Measurements from ENCODE around the gene NAV3.

- TF ChIP-seq, protein P1, sequence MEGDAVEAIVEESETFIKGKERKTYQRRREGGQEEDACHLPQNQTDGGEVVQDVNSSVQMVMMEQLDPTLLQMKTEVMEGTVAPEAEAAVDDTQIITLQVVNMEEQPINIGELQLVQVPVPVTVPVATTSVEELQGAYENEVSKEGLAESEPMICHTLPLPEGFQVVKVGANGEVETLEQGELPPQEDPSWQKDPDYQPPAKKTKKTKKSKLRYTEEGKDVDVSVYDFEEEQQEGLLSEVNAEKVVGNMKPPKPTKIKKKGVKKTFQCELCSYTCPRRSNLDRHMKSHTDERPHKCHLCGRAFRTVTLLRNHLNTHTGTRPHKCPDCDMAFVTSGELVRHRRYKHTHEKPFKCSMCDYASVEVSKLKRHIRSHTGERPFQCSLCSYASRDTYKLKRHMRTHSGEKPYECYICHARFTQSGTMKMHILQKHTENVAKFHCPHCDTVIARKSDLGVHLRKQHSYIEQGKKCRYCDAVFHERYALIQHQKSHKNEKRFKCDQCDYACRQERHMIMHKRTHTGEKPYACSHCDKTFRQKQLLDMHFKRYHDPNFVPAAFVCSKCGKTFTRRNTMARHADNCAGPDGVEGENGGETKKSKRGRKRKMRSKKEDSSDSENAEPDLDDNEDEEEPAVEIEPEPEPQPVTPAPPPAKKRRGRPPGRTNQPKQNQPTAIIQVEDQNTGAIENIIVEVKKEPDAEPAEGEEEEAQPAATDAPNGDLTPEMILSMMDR (IDR thresholded peaks at IDR 0.05): no peak
- TF ChIP-seq GATA2 (CRISPR knock-in tag; IDR thresholded peaks at IDR 0.05): no peak
- TF ChIP-seq POLR2AphosphoS5 (IDR thresholded peaks at IDR 0.05; ENCODE audit: low read depth, low read length): no peak
- no peak for TF ChIP-seq TAF1 (IDR thresholded peaks at IDR 0.05; ENCODE audit: borderline replicate concordance, low read depth, low read length)
- no peak for TF ChIP-seq ZBTB33 (IDR thresholded peaks at IDR 0.05; ENCODE audit: borderline replicate concordance, low read depth)
Measured at GRCh38 chr12:77850698-77851097, 20.0 kb downstream of the NAV3 start.
